Measurements from ENCODE around the gene RAB25. TPM values are rescaled to one million over a fixed set of nuclear protein-coding genes. Genes with fewer than 3 reads are reported as not detected.

The RAB25 gene
- total and polyA plus RNA-seq, 2 of the 13 experiments (the other 11 are each of a cell fraction or from before 2014, with no cell fraction given) = 0.20 to 0.22 TPM

DNA sequence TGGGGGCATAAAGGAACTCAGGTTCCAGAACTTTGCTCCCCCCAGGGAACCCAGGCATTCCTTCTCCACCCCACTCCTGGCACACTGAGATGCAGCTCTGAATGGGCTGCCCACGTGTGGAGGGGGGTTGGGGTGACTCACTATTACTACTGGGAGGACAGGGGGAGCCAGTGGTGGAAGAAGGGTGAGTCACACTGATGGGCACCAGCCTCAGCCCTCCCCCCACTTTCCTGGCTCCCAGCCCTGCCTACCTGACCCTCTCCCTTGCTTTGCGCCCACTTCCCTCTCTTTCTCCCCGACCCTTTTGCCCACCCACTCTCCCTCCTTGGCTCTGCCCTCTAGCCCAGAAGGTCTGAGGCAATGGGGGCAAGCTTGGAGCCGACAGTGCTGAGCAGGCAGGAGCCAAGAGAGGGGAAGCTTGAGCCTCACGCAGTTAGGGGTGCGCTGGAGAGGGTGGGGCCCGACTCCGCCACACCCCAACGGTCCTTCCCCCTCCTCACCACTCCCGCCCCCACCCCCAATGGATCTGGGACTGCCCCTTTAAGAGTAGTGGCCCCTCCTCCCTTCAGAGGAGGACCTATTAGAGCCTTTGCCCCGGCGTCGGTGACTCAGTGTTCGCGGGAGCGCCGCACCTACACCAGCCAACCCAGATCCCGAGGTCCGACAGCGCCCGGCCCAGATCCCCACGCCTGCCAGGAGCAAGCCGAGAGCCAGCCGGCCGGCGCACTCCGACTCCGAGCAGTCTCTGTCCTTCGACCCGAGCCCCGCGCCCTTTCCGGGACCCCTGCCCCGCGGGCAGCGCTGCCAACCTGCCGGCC lies 53.4 kb downstream of the RAB25 start, which contains the start of gene LMNA (continued):
- TF ChIP-seq ATF7-NPFF (CRISPR knock-in tag; IDR thresholded peaks at IDR 0.05; ENCODE audit: low read depth) (no peak), ONECUT2 (CRISPR knock-in tag; IDR thresholded peaks at IDR 0.05) (no peak), ZNF121 (CRISPR knock-in tag; IDR thresholded peaks at IDR 0.05) (no peak), KLF11 (CRISPR knock-in tag; IDR thresholded peaks at IDR 0.05) (no peak), ZBTB1 (CRISPR knock-in tag; IDR thresholded peaks at IDR 0.05; ENCODE audit: borderline replicate concordance) (no peak), ZEB1 (IDR thresholded peaks at IDR 0.05; ENCODE audit: insufficient replicate concordance, low read depth) (no peak), ZNF746 (CRISPR knock-in tag; IDR thresholded peaks at IDR 0.05) (peak; percentile 45; the same call in 1 of the 2 replicates), RBM39 (IDR thresholded peaks at IDR 0.05; ENCODE audit: low read depth, low read length, poor library complexity, severe bottlenecking) (no peak)
- TF ChIP-seq, protein P1, sequence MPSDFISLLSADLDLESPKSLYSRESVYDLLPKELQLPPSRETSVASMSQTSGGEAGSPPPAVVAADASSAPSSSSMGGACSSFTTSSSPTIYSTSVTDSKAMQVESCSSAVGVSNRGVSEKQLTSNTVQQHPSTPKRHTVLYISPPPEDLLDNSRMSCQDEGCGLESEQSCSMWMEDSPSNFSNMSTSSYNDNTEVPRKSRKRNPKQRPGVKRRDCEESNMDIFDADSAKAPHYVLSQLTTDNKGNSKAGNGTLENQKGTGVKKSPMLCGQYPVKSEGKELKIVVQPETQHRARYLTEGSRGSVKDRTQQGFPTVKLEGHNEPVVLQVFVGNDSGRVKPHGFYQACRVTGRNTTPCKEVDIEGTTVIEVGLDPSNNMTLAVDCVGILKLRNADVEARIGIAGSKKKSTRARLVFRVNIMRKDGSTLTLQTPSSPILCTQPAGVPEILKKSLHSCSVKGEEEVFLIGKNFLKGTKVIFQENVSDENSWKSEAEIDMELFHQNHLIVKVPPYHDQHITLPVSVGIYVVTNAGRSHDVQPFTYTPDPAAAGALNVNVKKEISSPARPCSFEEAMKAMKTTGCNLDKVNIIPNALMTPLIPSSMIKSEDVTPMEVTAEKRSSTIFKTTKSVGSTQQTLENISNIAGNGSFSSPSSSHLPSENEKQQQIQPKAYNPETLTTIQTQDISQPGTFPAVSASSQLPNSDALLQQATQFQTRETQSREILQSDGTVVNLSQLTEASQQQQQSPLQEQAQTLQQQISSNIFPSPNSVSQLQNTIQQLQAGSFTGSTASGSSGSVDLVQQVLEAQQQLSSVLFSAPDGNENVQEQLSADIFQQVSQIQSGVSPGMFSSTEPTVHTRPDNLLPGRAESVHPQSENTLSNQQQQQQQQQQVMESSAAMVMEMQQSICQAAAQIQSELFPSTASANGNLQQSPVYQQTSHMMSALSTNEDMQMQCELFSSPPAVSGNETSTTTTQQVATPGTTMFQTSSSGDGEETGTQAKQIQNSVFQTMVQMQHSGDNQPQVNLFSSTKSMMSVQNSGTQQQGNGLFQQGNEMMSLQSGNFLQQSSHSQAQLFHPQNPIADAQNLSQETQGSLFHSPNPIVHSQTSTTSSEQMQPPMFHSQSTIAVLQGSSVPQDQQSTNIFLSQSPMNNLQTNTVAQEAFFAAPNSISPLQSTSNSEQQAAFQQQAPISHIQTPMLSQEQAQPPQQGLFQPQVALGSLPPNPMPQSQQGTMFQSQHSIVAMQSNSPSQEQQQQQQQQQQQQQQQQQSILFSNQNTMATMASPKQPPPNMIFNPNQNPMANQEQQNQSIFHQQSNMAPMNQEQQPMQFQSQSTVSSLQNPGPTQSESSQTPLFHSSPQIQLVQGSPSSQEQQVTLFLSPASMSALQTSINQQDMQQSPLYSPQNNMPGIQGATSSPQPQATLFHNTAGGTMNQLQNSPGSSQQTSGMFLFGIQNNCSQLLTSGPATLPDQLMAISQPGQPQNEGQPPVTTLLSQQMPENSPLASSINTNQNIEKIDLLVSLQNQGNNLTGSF (CRISPR knock-in tag; IDR thresholded peaks at IDR 0.05) = 0 out of 2 replicates have a peak, but pooled peaks have one; percentile 36
- TF ChIP-seq, protein P2, sequence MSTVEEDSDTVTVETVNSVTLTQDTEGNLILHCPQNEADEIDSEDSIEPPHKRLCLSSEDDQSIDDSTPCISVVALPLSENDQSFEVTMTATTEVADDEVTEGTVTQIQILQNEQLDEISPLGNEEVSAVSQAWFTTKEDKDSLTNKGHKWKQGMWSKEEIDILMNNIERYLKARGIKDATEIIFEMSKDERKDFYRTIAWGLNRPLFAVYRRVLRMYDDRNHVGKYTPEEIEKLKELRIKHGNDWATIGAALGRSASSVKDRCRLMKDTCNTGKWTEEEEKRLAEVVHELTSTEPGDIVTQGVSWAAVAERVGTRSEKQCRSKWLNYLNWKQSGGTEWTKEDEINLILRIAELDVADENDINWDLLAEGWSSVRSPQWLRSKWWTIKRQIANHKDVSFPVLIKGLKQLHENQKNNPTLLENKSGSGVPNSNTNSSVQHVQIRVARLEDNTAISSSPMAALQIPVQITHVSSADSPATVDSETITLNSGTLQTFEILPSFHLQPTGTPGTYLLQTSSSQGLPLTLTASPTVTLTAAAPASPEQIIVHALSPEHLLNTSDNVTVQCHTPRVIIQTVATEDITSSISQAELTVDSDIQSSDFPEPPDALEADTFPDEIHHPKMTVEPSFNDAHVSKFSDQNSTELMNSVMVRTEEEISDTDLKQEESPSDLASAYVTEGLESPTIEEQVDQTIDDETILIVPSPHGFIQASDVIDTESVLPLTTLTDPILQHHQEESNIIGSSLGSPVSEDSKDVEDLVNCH (CRISPR knock-in tag; IDR thresholded peaks at IDR 0.05) = no peak
- TF ChIP-seq, protein P3, sequence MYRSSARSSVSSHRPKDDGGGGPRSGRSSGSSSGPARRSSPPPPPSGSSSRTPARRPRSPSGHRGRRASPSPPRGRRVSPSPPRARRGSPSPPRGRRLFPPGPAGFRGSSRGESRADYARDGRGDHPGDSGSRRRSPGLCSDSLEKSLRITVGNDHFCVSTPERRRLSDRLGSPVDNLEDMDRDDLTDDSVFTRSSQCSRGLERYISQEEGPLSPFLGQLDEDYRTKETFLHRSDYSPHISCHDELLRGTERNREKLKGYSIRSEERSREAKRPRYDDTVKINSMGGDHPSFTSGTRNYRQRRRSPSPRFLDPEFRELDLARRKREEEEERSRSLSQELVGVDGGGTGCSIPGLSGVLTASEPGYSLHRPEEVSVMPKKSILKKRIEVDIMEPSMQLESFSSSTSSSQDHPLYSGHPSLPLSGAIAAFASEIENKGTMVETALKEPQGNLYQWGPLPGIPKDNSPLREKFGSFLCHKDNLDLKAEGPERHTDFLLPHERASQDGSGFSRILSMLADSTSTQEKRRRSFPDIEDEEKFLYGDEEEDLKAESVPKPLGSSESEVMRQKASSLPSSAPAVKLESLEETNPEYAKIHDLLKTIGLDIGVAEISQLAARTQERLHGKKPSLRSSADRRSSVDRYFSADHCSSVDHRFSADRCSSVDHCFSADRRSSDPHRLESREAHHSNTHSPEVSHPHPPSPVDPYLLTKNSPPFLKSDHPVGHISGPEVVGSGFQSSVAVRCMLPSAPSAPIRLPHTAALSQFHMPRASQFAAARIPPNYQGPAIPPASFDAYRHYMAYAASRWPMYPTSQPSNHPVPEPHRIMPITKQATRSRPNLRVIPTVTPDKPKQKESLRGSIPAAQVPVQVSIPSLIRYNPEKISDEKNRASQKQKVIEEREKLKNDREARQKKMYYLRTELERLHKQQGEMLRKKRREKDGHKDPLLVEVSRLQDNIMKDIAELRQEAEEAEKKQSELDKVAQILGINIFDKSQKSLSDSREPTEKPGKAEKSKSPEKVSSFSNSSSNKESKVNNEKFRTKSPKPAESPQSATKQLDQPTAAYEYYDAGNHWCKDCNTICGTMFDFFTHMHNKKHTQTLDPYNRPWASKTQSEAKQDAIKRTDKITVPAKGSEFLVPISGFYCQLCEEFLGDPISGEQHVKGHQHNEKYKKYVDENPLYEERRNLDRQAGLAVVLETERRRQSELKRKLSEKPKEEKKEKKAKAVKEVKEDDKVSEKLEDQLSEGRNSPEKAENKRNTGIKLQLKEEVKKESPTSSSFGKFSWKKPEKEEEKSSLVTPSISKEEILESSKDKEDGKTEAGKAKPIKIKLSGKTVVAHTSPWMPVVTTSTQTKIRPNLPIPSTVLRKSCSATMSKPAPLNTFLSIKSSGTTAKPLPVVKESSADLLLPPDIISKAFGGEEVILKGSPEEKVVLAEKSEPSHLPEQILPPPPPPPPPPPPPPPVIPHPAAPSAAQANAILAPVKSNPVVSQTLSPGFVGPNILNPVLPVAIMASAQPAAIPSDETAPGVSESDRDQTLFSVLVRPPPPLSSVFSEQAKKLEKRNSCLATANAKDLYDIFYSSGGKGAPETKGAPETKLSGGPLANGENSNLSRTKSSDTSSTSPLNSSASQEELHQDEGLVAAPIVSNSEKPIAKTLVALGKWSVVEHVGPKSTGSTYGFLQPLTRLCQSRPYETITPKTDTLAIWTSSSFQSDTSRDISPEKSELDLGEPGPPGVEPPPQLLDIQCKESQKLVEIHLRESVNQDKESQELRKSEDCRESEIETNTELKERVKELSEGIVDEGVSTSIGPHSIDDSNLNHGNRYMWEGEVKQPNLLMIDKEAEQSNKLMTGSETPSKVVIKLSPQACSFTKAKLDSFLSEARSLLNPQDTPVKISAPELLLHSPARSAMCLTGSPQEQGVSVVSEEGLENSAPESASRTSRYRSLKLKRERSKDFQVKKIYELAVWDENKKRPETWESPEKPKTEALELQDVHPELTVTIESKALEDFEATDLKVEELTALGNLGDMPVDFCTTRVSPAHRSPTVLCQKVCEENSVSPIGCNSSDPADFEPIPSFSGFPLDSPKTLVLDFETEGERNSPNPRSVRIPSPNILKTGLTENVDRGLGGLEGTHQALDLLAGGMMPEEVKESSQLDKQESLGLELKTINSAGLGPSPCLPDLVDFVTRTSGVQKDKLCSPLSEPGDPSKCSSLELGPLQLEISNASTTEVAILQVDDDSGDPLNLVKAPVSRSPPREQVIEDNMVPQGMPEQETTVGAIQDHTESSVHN (CRISPR knock-in tag; IDR thresholded peaks at IDR 0.05) = no peak
